ENCODE data around the gene EXOC3L1. TPM values are rescaled to one million over a fixed set of nuclear protein-coding genes. Genes with fewer than 3 reads are reported as not detected.

Gene EXOC3L1
- total RNA-seq, 4 donors from 2014 or later: 0.29 to 5.1 (median 1.8) TPM

GRCh38 chr16:67210069-67210937, 20.4 kb upstream of the EXOC3L1 start:
- Histone ChIP-seq H3K27me3 (no peaks in the 10 kb centered on the region), H3K27ac (no peak overlapping the region), H3K4me3 (no peak overlapping the region), H3K9me3 (no peaks in the 10 kb centered on the region), H3K4me1 (no peaks in the 10 kb centered on the region), H3K36me3 (no peaks in the 10 kb centered on the region)
- TF ChIP-seq CTCF (IDR thresholded peaks at IDR 0.05): no peak
- TF ChIP-seq POLR2A (IDR thresholded peaks at IDR 0.05): no peak
- DNase-seq: no peak
- intact Hi-C loops (cut with DNase I; ENCODE audit: low total_unique reads): no loop called here

GRCh38 chr16:67209565-67209964, 19.6 kb upstream of the EXOC3L1 start:
- TF ChIP-seq CTCF (IDR thresholded peaks at IDR 0.05) (no peak), POLR2A (IDR thresholded peaks at IDR 0.05) (no peak)
- Histone ChIP-seq H3K27ac (no peak overlapping the region), H3K4me1 (no peaks in the 10 kb centered on the region), H3K9me3 (no peaks in the 10 kb centered on the region), H3K36me3 (no peaks in the 10 kb centered on the region), H3K4me3 (no peak overlapping the region), H3K27me3 (no peaks in the 10 kb centered on the region)
- no peak for DNase-seq
- intact Hi-C loops (cut with DNase I; ENCODE audit: low total_unique reads): no loop called here

- intact Hi-C loops (cut with DNase I; ENCODE audit: low total_unique reads): no loop called here
- no peak for DNase-seq
- Histone ChIP-seq H3K4me3 (no peak overlapping the region), H3K27ac (no peak overlapping the region), H3K9me3 (no peaks in the 10 kb centered on the region), H3K36me3 (no peaks in the 10 kb centered on the region), H3K27me3 (no peaks in the 10 kb centered on the region), H3K4me1 (no peaks in the 10 kb centered on the region)
- TF ChIP-seq POLR2A (IDR thresholded peaks at IDR 0.05) (no peak), CTCF (IDR thresholded peaks at IDR 0.05) (no peak)
Observed at GRCh38 chr16:67208154-67208896, 18.4 kb upstream of the EXOC3L1 start.

- no peaks in the 10 kb centered on the region for H3K36me3 ChIP-seq
- TF ChIP-seq POLR2A (IDR thresholded peaks at IDR 0.05) (no peak), CTCF (IDR thresholded peaks at IDR 0.05) (no peak)
- no peaks in the 10 kb centered on the region for H3K27me3 ChIP-seq
- no peak for DNase-seq
- H3K9me3 ChIP-seq: no peaks in the 10 kb centered on the region
- no peak overlapping the region for H3K4me3 ChIP-seq
- intact Hi-C loops (cut with DNase I; ENCODE audit: low total_unique reads): no loop called here
- no peak overlapping the region for H3K27ac ChIP-seq
- H3K4me1 ChIP-seq: no peaks in the 10 kb centered on the region
Observed at GRCh38 chr16:67207249-67208091, 17.5 kb upstream of the EXOC3L1 start.
